ENCODE results near the gene KIAA0825.

GRCh38 chr5:94545870-94546625 lies 72.4 kb downstream of the KIAA0825 start:
- TF ChIP-seq FOXM1 (IDR thresholded peaks at IDR 0.05; ENCODE audit: borderline replicate concordance) (no peak), HDGF (IDR thresholded peaks at IDR 0.05; ENCODE audit: borderline replicate concordance) (no peak), SUZ12 (IDR thresholded peaks at IDR 0.05) (no peak), BHLHE40 (IDR thresholded peaks at IDR 0.05; ENCODE audit: borderline replicate concordance) (no peak), NFRKB (IDR thresholded peaks at IDR 0.05) (no peak), L3MBTL2 (conservative IDR thresholded peaks at IDR 0.05) (no peak), ARNT (IDR thresholded peaks at IDR 0.05) (no peak), SP1 (IDR thresholded peaks at IDR 0.05) (no peak), ZNF384 (IDR thresholded peaks at IDR 0.05) (no peak), TARDBP (IDR thresholded peaks at IDR 0.05) (no peak), FOXK2 (IDR thresholded peaks at IDR 0.05) (no peak)
- TF ChIP-seq, protein P1, sequence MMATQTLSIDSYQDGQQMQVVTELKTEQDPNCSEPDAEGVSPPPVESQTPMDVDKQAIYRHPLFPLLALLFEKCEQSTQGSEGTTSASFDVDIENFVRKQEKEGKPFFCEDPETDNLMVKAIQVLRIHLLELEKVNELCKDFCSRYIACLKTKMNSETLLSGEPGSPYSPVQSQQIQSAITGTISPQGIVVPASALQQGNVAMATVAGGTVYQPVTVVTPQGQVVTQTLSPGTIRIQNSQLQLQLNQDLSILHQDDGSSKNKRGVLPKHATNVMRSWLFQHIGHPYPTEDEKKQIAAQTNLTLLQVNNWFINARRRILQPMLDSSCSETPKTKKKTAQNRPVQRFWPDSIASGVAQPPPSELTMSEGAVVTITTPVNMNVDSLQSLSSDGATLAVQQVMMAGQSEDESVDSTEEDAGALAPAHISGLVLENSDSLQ (IDR thresholded peaks at IDR 0.05): no peak
